Progenitor cell of endocrine pancreas (in vitro differentiated cells): ENCODE measurements around the gene ANKS1B. TPM values are rescaled to one million over a fixed set of nuclear protein-coding genes. Genes with fewer than 3 reads are reported as not detected.

Source experiments
- DNase-seq: peaks from one replicate; pipeline ENCODE4 v3.0.0; 2021; ENCODE audit warnings: low spot score; ENCODE audit not compliant: unreplicated experiment
- H3K27ac Mint-ChIP-seq: 2 replicates; pipeline ENCODE4 v1.8.0; 2021; ENCODE audit warnings: mild to moderate bottlenecking, moderate library complexity, mixed read lengths
- H3K27me3 Mint-ChIP-seq: 2 replicates; pipeline ENCODE4 v1.8.0; 2021; ENCODE audit warnings: mixed read lengths
- H3K36me3 Mint-ChIP-seq: 2 replicates; pipeline ENCODE4 v1.8.0; 2022; ENCODE audit warnings: mixed read lengths; ENCODE audit not compliant: insufficient read depth
- H3K4me1 Mint-ChIP-seq: 2 replicates; pipeline ENCODE4 v1.8.0; 2021; ENCODE audit warnings: low read depth, mixed read lengths
- H3K4me3 Mint-ChIP-seq: 2 replicates; pipeline ENCODE4 v1.8.0; 2021; ENCODE audit warnings: low read depth, mild to moderate bottlenecking, moderate library complexity, mixed read lengths
- H3K9me3 Mint-ChIP-seq: 2 replicates; pipeline ENCODE4 v1.8.0; 2021; ENCODE audit warnings: low read depth, mixed read lengths
- CTCF ChIP-seq: fragments of 200-600 bp; sonication (generic); IDR thresholded peaks from one replicate; pipeline ENCODE4 v1.5.0; 2021; ENCODE audit warnings: antibody characterized with exemption, mild to moderate bottlenecking; ENCODE audit not compliant: unreplicated experiment
- total RNA-seq: library from RNA; stranded (reverse); gene quantifications from 2 replicates; pipeline ENCODE4 v1.2.1, GENCODE V29; 2021

Gene ANKS1B
- total RNA-seq, 1 donor from 2014 or later, result 10.1 TPM

DNA sequence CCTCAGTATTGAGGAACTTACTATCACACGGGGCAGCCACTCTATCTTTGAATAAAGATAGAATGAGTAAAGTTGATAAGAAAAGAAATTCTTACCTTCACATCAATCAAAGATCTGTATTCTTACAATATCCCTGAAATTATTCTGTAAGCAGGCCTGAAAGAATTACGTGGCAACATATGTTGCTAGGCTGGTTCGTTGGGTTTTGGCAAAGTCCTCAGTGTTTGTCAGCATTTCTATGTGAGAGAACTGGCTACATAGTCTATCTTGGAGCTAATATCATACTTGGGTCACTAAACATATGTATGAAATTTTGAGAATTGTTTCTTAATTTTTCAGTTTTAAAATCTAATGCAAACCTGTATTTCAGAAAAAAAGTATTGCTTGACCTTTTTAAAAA, 749.4 kb downstream of the ANKS1B start:
- Mint-ChIP-seq H3K36me3 (peaks cover 7% of the 10 kb centered on the region), H3K27ac (no peak overlapping the region), H3K9me3 (peaks cover 21% of the 10 kb centered on the region), H3K4me1 (peaks cover 10% of the 10 kb centered on the region), H3K27me3 (no peaks in the 10 kb centered on the region), H3K4me3 (no peak overlapping the region)
- DNase-seq, result no peak
- TF ChIP-seq CTCF, result no peak

- peaks cover 10% of the 10 kb centered on the region for H3K4me1 Mint-ChIP-seq
- no peak for DNase-seq
- H3K27me3 Mint-ChIP-seq, result no peaks in the 10 kb centered on the region
- H3K9me3 Mint-ChIP-seq, result peaks cover 15% of the 10 kb centered on the region
- no peak for TF ChIP-seq CTCF
- H3K36me3 Mint-ChIP-seq, result peaks cover 6% of the 10 kb centered on the region
- H3K4me3 Mint-ChIP-seq, result no peak overlapping the region
- H3K27ac Mint-ChIP-seq, result no peak overlapping the region
Measured at GRCh38 chr12:99234702-99235101, 750.0 kb downstream of the ANKS1B start.

DNA sequence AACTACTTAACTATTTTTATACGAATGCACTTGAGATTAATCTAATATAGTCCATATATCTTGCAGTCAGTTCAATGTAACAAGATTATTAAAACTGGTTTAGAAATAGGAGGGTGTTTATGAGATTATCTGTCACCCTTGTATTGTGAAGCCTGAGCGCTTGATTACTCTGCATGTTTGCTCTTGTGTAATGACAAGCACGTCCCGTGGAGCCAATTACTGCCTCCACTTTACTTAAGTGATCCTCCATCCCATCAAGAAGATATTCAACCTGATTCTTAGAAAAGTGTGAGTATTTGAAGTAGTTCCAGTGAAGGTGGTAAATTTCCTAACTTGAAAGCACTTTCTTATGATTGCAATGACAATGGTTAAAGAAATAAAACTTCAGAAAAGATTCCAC, 752.4 kb downstream of the ANKS1B start:
- H3K27me3 Mint-ChIP-seq, result no peaks in the 10 kb centered on the region
- no peak for TF ChIP-seq CTCF
- peaks cover 8% of the 10 kb centered on the region for H3K4me1 Mint-ChIP-seq
- peaks cover 9% of the 10 kb centered on the region for H3K9me3 Mint-ChIP-seq
- no peak overlapping the region for H3K27ac Mint-ChIP-seq
- no peak for DNase-seq
- H3K36me3 Mint-ChIP-seq, result peaks cover 2% of the 10 kb centered on the region
- H3K4me3 Mint-ChIP-seq, result no peak overlapping the region

DNA sequence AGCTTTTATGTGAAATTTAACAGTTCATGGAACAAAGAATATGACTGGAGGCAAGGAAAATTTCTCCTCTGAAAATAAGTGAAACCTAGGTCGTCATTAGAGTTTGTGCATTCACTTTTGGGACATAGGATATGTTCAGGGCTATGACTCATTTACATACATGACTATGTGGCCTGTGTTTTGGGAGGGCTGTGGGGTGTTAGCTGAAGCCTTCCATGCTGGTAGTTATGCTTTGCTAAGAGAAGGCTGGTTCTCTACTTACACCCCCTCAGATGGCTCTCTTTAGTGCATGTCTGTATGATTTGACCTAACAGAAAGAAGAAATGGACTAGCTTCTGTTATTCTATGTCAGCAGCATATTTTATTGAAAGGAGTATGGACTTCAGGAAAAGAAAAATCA, 753.7 kb downstream of the ANKS1B start:
- no peaks in the 10 kb centered on the region for H3K27me3 Mint-ChIP-seq
- H3K4me3 Mint-ChIP-seq, result no peak overlapping the region
- TF ChIP-seq CTCF, result no peak
- no peak overlapping the region for H3K27ac Mint-ChIP-seq
- H3K36me3 Mint-ChIP-seq, result no peaks in the 10 kb centered on the region
- peaks cover 3% of the 10 kb centered on the region for H3K9me3 Mint-ChIP-seq
- DNase-seq, result no peak
- peaks cover 8% of the 10 kb centered on the region for H3K4me1 Mint-ChIP-seq

DNA sequence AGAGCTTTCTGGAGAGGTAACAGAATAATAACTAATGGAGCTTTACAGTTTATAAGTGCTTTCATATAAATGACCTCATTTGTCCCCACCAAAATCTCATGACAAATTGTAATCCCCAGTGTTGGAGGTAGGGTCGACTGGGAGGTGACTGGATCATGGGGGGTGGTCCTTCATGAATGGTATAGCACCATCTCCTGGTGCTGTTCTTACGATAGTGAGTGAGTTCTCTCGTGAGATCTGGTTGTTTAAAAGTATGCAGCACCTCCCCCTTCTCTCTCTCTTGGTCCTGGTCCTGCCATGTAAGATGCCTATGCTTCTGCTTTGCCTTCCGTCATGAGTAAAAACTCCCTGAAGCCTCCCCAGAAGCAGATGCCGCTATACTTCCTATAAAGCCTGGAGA, 760.5 kb downstream of the ANKS1B start:
- Mint-ChIP-seq H3K36me3 (no peaks in the 10 kb centered on the region), H3K4me3 (no peak overlapping the region), H3K27me3 (no peaks in the 10 kb centered on the region), H3K27ac (no peak overlapping the region), H3K9me3 (peaks cover 3% of the 10 kb centered on the region), H3K4me1 (no peaks in the 10 kb centered on the region)
- DNase-seq, result no peak
- no peak for TF ChIP-seq CTCF
